H9 (cell line): Measurements from ENCODE around the gene EDEM1. TPM values are rescaled to one million over a fixed set of nuclear protein-coding genes. Genes with fewer than 3 reads are reported as not detected.

Experiments used
- DNase-seq: peaks from one replicate; pipeline ENCODE4 v3.0.0-alpha.2; 2017
- H2AFZ ChIP-seq: one replicate; pipeline ENCODE4 v1.6.1; 2013; ENCODE audit warnings: mild to moderate bottlenecking, low read length, control low read depth, moderate library complexity
- H2AK5ac ChIP-seq: 2 replicates; pipeline ENCODE4 v1.6.1; 2013; ENCODE audit warnings: low read length, control low read depth, mixed read lengths; ENCODE audit not compliant: insufficient read length
- H2BK120ac ChIP-seq: one replicate; pipeline ENCODE4 v1.6.1; 2013; ENCODE audit warnings: low read depth, mild to moderate bottlenecking, low read length, control low read depth, inconsistent platforms; ENCODE audit not compliant: poor library complexity, severe bottlenecking
- H2BK12ac ChIP-seq: 2 replicates; pipeline ENCODE4 v1.6.1; 2013; ENCODE audit warnings: low read length, control low read depth, mixed read lengths, low read depth; ENCODE audit not compliant: insufficient read length
- H2BK15ac ChIP-seq: 2 replicates; pipeline ENCODE4 v1.6.1; 2013; ENCODE audit warnings: low read depth, low read length, control low read depth
- H2BK20ac ChIP-seq: one replicate; pipeline ENCODE4 v1.6.1; 2013; ENCODE audit warnings: low read depth, mild to moderate bottlenecking, low read length, control low read depth, inconsistent platforms; ENCODE audit not compliant: poor library complexity, severe bottlenecking
- H2BK5ac ChIP-seq: 2 replicates; pipeline ENCODE4 v1.6.1; 2013; ENCODE audit warnings: low read length, control low read depth, mixed read lengths; ENCODE audit not compliant: insufficient read length
- H3K14ac ChIP-seq: 2 replicates; pipeline ENCODE4 v1.6.1; 2013; ENCODE audit warnings: low read length, control low read depth; ENCODE audit not compliant: insufficient read depth
- H3K18ac ChIP-seq: 2 replicates; pipeline ENCODE4 v1.6.1; 2013; ENCODE audit warnings: low read depth, mild to moderate bottlenecking, mixed read lengths, low read length, control low read depth; ENCODE audit not compliant: insufficient read length
- H3K23ac ChIP-seq: 2 replicates; pipeline ENCODE4 v1.6.1; 2013; ENCODE audit warnings: low read length, control low read depth, mixed read lengths, low read depth; ENCODE audit not compliant: insufficient read length
- H3K23me2 ChIP-seq: 2 replicates; pipeline ENCODE4 v1.6.1; 2013; ENCODE audit warnings: low read depth, mild to moderate bottlenecking, mixed read lengths, low read length, control low read depth; ENCODE audit not compliant: insufficient read length, poor library complexity, severe bottlenecking
- H3K27ac ChIP-seq: 2 replicates; pipeline ENCODE4 v1.5.1; 2013; ENCODE audit warnings: low read length, control low read depth, mixed read lengths, low read depth; ENCODE audit not compliant: insufficient read length
- H3K27me3 ChIP-seq: 2 replicates; pipeline ENCODE4 v1.6.1; 2013; ENCODE audit warnings: low read length, control low read depth, inconsistent platforms; ENCODE audit not compliant: insufficient read depth
- H3K4ac ChIP-seq: 2 replicates; pipeline ENCODE4 v1.6.1; 2013; ENCODE audit warnings: low read depth, mild to moderate bottlenecking, control low read depth, inconsistent platforms, low read length, moderate library complexity
- H3K4me1 ChIP-seq: 2 replicates; pipeline ENCODE4 v1.6.1; 2013; ENCODE audit warnings: low read length, control low read depth, inconsistent platforms; ENCODE audit not compliant: insufficient read depth
- H3K4me2 ChIP-seq: 2 replicates; pipeline ENCODE4 v1.6.1; 2013; ENCODE audit warnings: low read length, control low read depth, mixed read lengths; ENCODE audit not compliant: insufficient read length, insufficient read depth
- H3K56ac ChIP-seq: 2 replicates; pipeline ENCODE4 v1.6.1; 2013; ENCODE audit warnings: low read depth, mild to moderate bottlenecking, mixed read lengths, low read length, control low read depth; ENCODE audit not compliant: insufficient read length
- H3K79me1 ChIP-seq: 2 replicates; pipeline ENCODE4 v1.6.1; 2013; ENCODE audit warnings: low read depth, mild to moderate bottlenecking, moderate library complexity, low read length, control low read depth, inconsistent platforms; ENCODE audit not compliant: insufficient read depth, poor library complexity, severe bottlenecking
- H3K79me2 ChIP-seq: 2 replicates; pipeline ENCODE4 v1.6.1; 2013; ENCODE audit warnings: low read length, control low read depth, inconsistent platforms; ENCODE audit not compliant: insufficient read depth
- H3K9ac ChIP-seq: 2 replicates; pipeline ENCODE4 v1.6.1; 2013; ENCODE audit warnings: low read length, control low read depth, mixed read lengths; ENCODE audit not compliant: insufficient read length; ENCODE audit errors: extremely low read depth
- H3K9me3 ChIP-seq: one replicate; pipeline ENCODE4 v1.6.1; 2013; ENCODE audit warnings: low read depth, low read length, inconsistent platforms; ENCODE audit not compliant: control insufficient read depth
- H3T11ph ChIP-seq: one replicate; pipeline ENCODE4 v1.6.1; 2013; ENCODE audit warnings: mild to moderate bottlenecking, low read length, control low read depth, inconsistent platforms
- H4K20me1 ChIP-seq: one replicate; pipeline ENCODE4 v1.6.1; 2013; ENCODE audit not compliant: control insufficient read depth, insufficient read length, insufficient read depth
- H4K5ac ChIP-seq: 2 replicates; pipeline ENCODE4 v1.6.1; 2013; ENCODE audit warnings: low read depth, mild to moderate bottlenecking, mixed read lengths, low read length, control low read depth; ENCODE audit not compliant: insufficient read length
- H4K8ac ChIP-seq: replicated peaks from 2 replicates; pipeline ENCODE4 v1.6.1; 2013; ENCODE audit warnings: low read length, control low read depth, mixed read lengths, low read depth; ENCODE audit not compliant: insufficient read length
- H4K91ac ChIP-seq: 2 replicates; pipeline ENCODE4 v1.6.1; 2013; ENCODE audit warnings: low read depth, mild to moderate bottlenecking, moderate library complexity, mixed read lengths, low read length, control low read depth; ENCODE audit not compliant: insufficient read length
- H3K27ac Mint-ChIP-seq, 3 experiments: 2 replicates in 2 of 3; 3 replicates in 1 of 3; pipeline ENCODE4 v1.8.0; 2020 to 2021; ENCODE audit warnings: mixed read lengths in 3 of 3, mild to moderate bottlenecking in 1 of 3, moderate library complexity in 1 of 3
- H3K27me3 Mint-ChIP-seq: 2 replicates; pipeline ENCODE4 v1.8.0; 2021; ENCODE audit warnings: low read depth, mild to moderate bottlenecking, moderate library complexity, mixed read lengths
- H3K36me3 Mint-ChIP-seq, 3 experiments: 2 replicates in 2 of 3; 3 replicates in 1 of 3; pipeline ENCODE4 v1.8.0; 2020 to 2021; ENCODE audit warnings: low read depth in 3 of 3, mixed read lengths in 3 of 3; ENCODE audit not compliant: insufficient read depth in 1 of 3
- H3K4me1 Mint-ChIP-seq, 2 experiments: 2 replicates each; pipeline ENCODE4 v1.8.0; 2020; ENCODE audit warnings: mixed read lengths in 2 of 2
- H3K4me3 Mint-ChIP-seq, 2 experiments: 2 replicates in 1 of 2; 3 replicates in 1 of 2; pipeline ENCODE4 v1.8.0; 2020 to 2021; ENCODE audit warnings: mild to moderate bottlenecking in 2 of 2, mixed read lengths in 2 of 2, moderate library complexity in 1 of 2
- H3K9me3 Mint-ChIP-seq, 2 experiments: 2 replicates in 1 of 2; 3 replicates in 1 of 2; pipeline ENCODE4 v1.8.0; 2020; ENCODE audit warnings: mild to moderate bottlenecking in 2 of 2, mixed read lengths in 2 of 2, moderate library complexity in 1 of 2
- WGBS: extraction: QIAGEN DNeasy Blood & Tissue Kit; methylation state at CpG from one replicate; pipeline ENCODE4 v1.1.7; 2013; ENCODE audit warnings: missing lambda C conversion rate, low lambda C conversion rate, mixed read lengths; ENCODE audit not compliant: insufficient read length; ENCODE audit errors: extremely low coverage; 5-methylcytosine and 5-hydroxymethylcytosine counted together
- total RNA-seq: library from RNA; stranded (reverse); gene quantifications from 2 replicates; pipeline ENCODE4 v1.2.1, GENCODE V29; 2021
- TF ChIP-seq, protein P1 (sequence below): fragments of 200-600 bp; sonication (generic); conservative IDR thresholded peaks from 3 replicates; pipeline ENCODE4 v1.8.0; 2021; ENCODE audit warnings: antibody characterized with exemption, mild to moderate bottlenecking

The EDEM1 gene
- total RNA-seq, 1 experiment from 2014 or later: 11.7 TPM

DNA sequence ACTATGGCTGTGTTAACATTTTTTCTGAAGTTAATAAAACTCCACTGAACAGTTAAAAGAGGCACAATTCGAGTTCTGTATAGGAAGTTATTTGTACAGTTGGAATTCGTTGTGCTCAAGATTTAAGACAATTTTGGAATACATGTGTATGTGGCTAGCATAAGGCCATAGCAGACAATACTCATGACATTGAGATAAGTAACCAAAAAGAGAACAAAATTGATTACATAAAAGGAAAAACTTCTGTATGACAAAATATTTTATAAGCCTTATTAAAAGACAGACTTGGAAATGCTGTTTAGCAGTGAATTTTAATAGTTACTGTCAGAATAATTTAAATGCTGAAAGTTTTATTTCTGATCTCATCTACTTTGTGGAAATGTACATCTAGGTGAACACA is 17.7 kb upstream of the EDEM1 start:
- Mint-ChIP-seq H3K27ac (no peak overlapping the region), H3K4me1 (peaks cover 13 to 15% of the 10 kb centered on the region in 2 experiments), H3K36me3 (peaks cover 3 to 16% (median 11%) of the 10 kb centered on the region in 3 experiments; a peak in 6 of 7 replicates), H3K9me3 (no peaks in the 10 kb centered on the region), H3K4me3 (no peak overlapping the region), H3K27me3 (no peaks in the 10 kb centered on the region)
- Histone ChIP-seq H4K8ac (no peak overlapping the region), H2BK120ac (no peak overlapping the region), H3K9ac (no peak overlapping the region), H4K20me1 (no peaks in the 10 kb centered on the region), H3K23me2 (no peaks in the 10 kb centered on the region), H3T11ph (no peak overlapping the region), H4K91ac (no peak overlapping the region), H3K27me3 (no peaks in the 10 kb centered on the region), H3K79me1 (no peaks in the 10 kb centered on the region), H3K4me2 (no peak overlapping the region), H2BK20ac (no peak overlapping the region), H3K27ac (no peak overlapping the region), H2AK5ac (no peak overlapping the region), H3K4me1 (no peaks in the 10 kb centered on the region), H3K79me2 (peaks cover 3% of the 10 kb centered on the region; the same call in 1 of the 2 replicates), H2BK12ac (no peak overlapping the region), H3K56ac (no peak overlapping the region), H3K14ac (no peak overlapping the region), H3K4ac (no peak overlapping the region), H4K5ac (no peak overlapping the region), H2AFZ (no peak overlapping the region), H3K23ac (no peak overlapping the region), H3K9me3 (no peaks in the 10 kb centered on the region), H3K18ac (no peak overlapping the region), H2BK5ac (no peak overlapping the region), H2BK15ac (no peak overlapping the region)
- DNase-seq: no peak
- WGBS: no CpG with 5 or more reads among the region's 2 CpGs
- TF ChIP-seq, protein P1, sequence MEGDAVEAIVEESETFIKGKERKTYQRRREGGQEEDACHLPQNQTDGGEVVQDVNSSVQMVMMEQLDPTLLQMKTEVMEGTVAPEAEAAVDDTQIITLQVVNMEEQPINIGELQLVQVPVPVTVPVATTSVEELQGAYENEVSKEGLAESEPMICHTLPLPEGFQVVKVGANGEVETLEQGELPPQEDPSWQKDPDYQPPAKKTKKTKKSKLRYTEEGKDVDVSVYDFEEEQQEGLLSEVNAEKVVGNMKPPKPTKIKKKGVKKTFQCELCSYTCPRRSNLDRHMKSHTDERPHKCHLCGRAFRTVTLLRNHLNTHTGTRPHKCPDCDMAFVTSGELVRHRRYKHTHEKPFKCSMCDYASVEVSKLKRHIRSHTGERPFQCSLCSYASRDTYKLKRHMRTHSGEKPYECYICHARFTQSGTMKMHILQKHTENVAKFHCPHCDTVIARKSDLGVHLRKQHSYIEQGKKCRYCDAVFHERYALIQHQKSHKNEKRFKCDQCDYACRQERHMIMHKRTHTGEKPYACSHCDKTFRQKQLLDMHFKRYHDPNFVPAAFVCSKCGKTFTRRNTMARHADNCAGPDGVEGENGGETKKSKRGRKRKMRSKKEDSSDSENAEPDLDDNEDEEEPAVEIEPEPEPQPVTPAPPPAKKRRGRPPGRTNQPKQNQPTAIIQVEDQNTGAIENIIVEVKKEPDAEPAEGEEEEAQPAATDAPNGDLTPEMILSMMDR: no peak
